Cardiac muscle cell (in vitro differentiated cells and primary cell): ENCODE results near the gene PPP1R12B. TPM values are rescaled to one million over a fixed set of nuclear protein-coding genes. Genes with fewer than 3 reads are reported as not detected.
A peak's percentile ranks its signal among the peaks of the same experiment; 100 is the strongest.
"Not testable (repeated sequence)": the region's sequence is repeated elsewhere in the genome, so short reads cannot be mapped to it uniquely, and the experiment has no call there.

ENCODE experiments used
- DNase-seq, 2 donors: peaks; one replicate each; pipeline versions ENCODE4 v3.0.0 to v3.0.0-alpha.2; 2010 to 2017; ENCODE audit warnings: low read depth in 1 of 2, low spot score in 1 of 2
- H3K27ac ChIP-seq: fragments of 200-600 bp; sonication (generic); 2 replicates; pipeline ENCODE4 v1.5.1; 2016
- H3K27me3 ChIP-seq: fragments of 200-600 bp; sonication (generic); 2 replicates; pipeline ENCODE4 v1.6.0; 2016; ENCODE audit warnings: control low read depth
- H3K36me3 ChIP-seq: fragments of 200-600 bp; sonication (generic); 2 replicates; pipeline ENCODE4 v1.5.1; 2016; ENCODE audit warnings: control low read depth
- H3K4me1 ChIP-seq: fragments of 200-600 bp; sonication (generic); 2 replicates; pipeline ENCODE4 v1.8.1; 2017; ENCODE audit warnings: low read depth, mild to moderate bottlenecking, mixed run types
- H3K4me3 ChIP-seq: fragments of 200-600 bp; sonication (generic); 2 replicates; pipeline ENCODE4 v1.5.1; 2016; ENCODE audit warnings: mild to moderate bottlenecking
- H3K9me3 ChIP-seq: fragments of 200-600 bp; sonication (generic); 2 replicates; pipeline ENCODE4 v1.5.1; 2017; ENCODE audit warnings: low read depth, mild to moderate bottlenecking, control low read depth
- polyA plus RNA-seq: library from polyadenylated mRNA; unstranded; fragments of >200 nt; fragmentation: Nextera tagmentation; extraction: Ambion mirVana; gene quantifications from 2 replicates; pipeline ENCODE4 v1.2.1, GENCODE V29; 2016
- total RNA-seq: library from RNA; depleted of rRNA; stranded (reverse); fragments of >200 nt; gene quantifications from 2 replicates; pipeline ENCODE4 v1.2.3, GENCODE V29; 2016
- TF ChIP-seq, protein P1 (sequence below): IDR thresholded peaks from 2 replicates; pipeline ENCODE4 v1.5.1; 2012; ENCODE audit warnings: low read depth, mild to moderate bottlenecking, low read length

The PPP1R12B gene
- total and polyA plus RNA-seq, 2 experiments from 2014 or later = 109 to 340 TPM

DNA sequence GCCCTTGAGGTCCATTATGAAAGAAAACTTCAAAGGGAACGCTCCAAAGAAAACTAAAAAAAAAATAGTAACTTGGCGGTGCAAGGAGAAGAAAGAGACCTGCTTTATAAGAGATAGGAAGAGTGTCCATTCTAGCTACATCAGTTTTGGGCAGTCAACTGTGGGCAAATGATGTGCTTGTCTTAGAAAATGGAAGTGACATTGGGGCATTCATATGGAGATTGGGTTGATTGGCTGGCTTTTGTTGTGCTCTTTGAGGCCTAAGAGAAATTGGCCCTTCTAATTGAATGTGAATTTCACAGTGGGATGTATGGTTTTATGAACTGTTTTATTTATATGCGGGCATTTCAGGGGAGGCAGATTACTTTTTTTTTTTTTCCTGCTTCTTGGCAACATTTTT lies 13.2 kb downstream of the PPP1R12B start:
- Histone ChIP-seq H3K9me3 (no peaks in the 10 kb centered on the region), H3K36me3 (no peaks in the 10 kb centered on the region), H3K27me3 (no peaks in the 10 kb centered on the region), H3K4me1 (peaks cover 12% of the 10 kb centered on the region), H3K27ac (no peak overlapping the region), H3K4me3 (no peak overlapping the region)
- no peak for DNase-seq
- TF ChIP-seq, protein P1, sequence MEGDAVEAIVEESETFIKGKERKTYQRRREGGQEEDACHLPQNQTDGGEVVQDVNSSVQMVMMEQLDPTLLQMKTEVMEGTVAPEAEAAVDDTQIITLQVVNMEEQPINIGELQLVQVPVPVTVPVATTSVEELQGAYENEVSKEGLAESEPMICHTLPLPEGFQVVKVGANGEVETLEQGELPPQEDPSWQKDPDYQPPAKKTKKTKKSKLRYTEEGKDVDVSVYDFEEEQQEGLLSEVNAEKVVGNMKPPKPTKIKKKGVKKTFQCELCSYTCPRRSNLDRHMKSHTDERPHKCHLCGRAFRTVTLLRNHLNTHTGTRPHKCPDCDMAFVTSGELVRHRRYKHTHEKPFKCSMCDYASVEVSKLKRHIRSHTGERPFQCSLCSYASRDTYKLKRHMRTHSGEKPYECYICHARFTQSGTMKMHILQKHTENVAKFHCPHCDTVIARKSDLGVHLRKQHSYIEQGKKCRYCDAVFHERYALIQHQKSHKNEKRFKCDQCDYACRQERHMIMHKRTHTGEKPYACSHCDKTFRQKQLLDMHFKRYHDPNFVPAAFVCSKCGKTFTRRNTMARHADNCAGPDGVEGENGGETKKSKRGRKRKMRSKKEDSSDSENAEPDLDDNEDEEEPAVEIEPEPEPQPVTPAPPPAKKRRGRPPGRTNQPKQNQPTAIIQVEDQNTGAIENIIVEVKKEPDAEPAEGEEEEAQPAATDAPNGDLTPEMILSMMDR = no peak

DNA sequence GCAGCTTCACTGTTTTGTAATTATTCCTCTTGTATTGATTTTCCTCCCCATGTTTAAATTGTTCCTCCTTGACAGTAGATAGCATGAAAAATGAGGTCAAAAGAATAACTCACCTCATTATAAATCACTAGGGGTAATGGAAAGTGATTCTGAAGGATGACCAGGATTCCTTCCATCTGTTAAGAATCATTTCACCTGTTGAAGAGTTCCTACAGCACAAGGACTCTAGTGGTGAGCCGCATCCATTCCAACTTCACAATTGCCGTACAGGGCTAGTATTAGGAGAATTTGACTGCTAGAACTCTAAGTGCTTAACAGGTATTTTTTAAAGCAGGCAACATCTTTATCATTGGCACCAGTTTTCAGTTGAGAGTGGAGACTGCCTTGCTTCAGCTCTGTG lies 13.7 kb downstream of the PPP1R12B start:
- H3K36me3 ChIP-seq = no peaks in the 10 kb centered on the region
- peak overlapping the region; percentile 50 for H3K27ac ChIP-seq
- no peaks in the 10 kb centered on the region for H3K9me3 ChIP-seq
- TF ChIP-seq, protein P1 = no peak
- H3K4me1 ChIP-seq = peaks cover 17% of the 10 kb centered on the region
- DNase-seq = no peak
- no peak overlapping the region for H3K4me3 ChIP-seq
- no peaks in the 10 kb centered on the region for H3K27me3 ChIP-seq

DNA sequence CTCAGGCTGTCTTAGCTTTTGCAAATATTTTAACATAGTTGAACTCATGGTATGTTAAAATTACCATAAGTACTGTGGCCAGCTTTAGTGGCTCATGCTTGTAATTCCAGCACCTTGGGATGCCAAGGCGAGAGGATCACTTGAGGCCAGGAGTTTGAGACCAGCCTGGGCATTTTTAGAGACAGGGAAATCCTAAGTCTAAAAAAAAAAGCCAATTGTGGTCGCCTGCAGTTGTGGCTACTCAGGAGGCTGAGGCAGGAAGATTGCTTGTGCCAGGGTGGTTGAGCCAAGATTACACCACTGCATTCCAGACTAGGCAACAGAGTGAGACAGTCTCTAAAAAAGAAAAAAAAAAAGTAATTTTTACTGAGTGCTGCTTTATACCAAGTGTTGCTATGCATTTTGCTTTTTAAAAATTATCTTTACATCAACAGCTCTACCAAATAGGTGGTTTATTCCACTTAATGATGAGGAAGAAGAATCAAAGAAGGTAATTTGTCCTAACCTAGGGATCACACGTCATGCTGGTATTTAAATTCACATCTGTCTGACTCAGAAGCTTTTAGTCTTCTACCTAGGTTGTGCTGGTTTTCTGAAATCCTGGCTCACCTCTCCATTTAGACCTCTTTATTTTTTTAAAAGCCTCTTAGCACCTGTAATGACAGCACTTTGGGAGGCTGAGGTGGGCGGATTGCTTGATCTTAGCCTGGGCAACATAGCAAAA lies 16.8 kb downstream of the PPP1R12B start:
- TF ChIP-seq, protein P1 = no peak
- Histone ChIP-seq H3K9me3 (no peaks in the 10 kb centered on the region), H3K27me3 (no peaks in the 10 kb centered on the region), H3K4me1 (peaks cover 21% of the 10 kb centered on the region), H3K36me3 (no peaks in the 10 kb centered on the region), H3K27ac (no peak overlapping the region), H3K4me3 (no peak overlapping the region)
- DNase-seq = peak in 1 of 2 donors; percentile 77

DNA sequence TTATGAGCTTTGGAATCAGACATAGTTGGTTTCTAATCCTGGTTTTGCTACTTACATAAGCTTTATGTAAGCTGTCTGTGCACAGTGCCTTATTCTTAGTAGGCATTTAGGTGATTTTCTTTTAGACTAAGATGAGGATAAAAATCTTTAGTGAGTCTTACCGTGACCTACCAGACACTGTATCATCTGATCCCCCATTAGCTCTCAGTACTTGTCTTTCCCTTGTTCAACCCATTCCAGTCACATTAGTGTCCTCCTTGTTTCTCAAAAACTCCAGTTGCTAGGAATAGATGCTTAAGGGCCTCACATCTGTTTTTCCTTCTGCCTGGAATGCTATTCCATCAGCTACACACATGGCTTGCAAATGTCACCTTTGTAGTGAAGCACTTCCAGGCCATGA lies 18.8 kb downstream of the PPP1R12B start:
- peak overlapping the region; percentile 54 for H3K27ac ChIP-seq
- H3K4me3 ChIP-seq = no peak overlapping the region
- H3K9me3 ChIP-seq = no peaks in the 10 kb centered on the region
- TF ChIP-seq, protein P1 = no peak
- peaks cover 15% of the 10 kb centered on the region for H3K4me1 ChIP-seq
- no peaks in the 10 kb centered on the region for H3K27me3 ChIP-seq
- DNase-seq = no peak
- H3K36me3 ChIP-seq = no peaks in the 10 kb centered on the region

DNA sequence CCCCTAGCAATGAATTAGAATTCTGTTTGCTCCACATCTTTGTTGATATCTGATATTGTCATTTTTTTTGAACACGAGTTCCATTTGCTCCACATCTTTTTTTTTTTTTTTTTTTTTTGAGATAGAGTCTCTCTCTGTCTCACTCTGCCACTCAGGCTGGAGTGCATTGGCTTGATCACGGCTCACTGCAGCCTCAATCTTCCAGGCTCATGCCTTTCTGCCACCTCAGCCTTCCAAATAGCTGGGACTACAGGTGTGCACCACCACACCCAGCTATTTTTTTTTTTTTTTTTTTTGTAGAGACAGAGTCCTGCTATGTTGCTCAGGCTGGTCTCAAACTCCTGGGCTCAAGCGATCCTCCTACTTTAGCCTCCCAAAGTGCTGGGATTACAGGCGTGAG lies 22.4 kb downstream of the PPP1R12B start:
- not testable (repeated sequence) for H3K27ac ChIP-seq, DNase-seq, H3K36me3 ChIP-seq, H3K9me3 ChIP-seq, H3K4me3 ChIP-seq, H3K4me1 ChIP-seq, H3K27me3 ChIP-seq

DNA sequence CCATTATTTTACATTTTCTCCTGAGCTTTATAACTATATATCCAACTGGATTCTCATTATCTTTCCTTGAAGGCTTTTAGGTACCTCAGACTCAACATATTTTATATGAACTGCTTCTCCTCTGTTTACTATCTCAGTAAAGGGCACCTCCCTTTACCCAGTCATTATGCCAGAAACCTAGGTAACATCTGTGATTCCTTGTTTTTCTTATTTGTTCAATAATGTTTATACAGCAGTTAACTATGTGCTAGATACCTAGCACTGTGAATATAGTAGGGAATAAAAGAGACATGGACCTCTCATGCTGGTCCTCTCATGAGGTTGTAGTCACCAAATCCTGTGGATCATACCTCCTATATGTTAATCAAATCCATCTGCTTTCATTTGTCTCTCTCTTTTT lies 25.6 kb downstream of the PPP1R12B start:
- Histone ChIP-seq H3K9me3 (no peaks in the 10 kb centered on the region), H3K4me3 (no peak overlapping the region), H3K27ac (no peak overlapping the region), H3K27me3 (no peaks in the 10 kb centered on the region), H3K4me1 (peaks cover 4% of the 10 kb centered on the region), H3K36me3 (no peaks in the 10 kb centered on the region)
- no peak for DNase-seq
- TF ChIP-seq, protein P1 = no peak

DNA sequence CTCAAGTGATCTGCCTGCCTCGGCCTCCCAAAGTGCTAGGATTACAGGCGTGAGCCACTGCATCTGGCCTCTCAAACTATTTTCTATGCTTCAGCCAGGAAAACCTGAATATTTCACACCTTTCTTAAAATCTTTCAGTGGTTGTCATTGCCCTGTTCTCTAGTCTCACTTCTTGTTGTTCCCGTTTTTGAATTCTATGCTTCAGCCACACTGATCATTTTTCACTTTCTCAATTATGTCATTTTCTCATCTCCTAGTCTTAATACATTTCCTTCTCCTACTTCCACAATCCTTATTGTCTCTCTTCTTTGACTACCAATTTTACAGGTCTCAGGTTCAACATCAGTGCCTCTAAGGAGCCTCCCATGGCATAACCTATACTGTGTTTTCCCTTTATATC lies 26.7 kb downstream of the PPP1R12B start:
- not testable (repeated sequence) for H3K27me3 ChIP-seq, H3K36me3 ChIP-seq, DNase-seq, H3K9me3 ChIP-seq, H3K4me1 ChIP-seq, H3K27ac ChIP-seq, H3K4me3 ChIP-seq
